Measurements from ENCODE around the gene IFNGR2. TPM values are rescaled to one million over a fixed set of nuclear protein-coding genes. Genes with fewer than 3 reads are reported as not detected.

Gene IFNGR2
- total and polyA plus RNA-seq, 2 of the 8 experiments (the other 6 are each of a cell fraction or from before 2014, with no cell fraction given) = 36.0 to 46.4 TPM

GRCh38 chr21:33388188-33388587, 15.0 kb upstream of the IFNGR2 start:
- DNase-seq (ENCODE audit: low read depth in 1 of 2, low spot score in 2 of 2) = no peak
- Histone ChIP-seq H3K23ac (ENCODE audit: insufficient read length) (no peak overlapping the region), H3K4me1 (replicated peaks in 1 of 4; ENCODE audit: control insufficient read depth in 3 of 4, insufficient read depth in 4 of 4, low read length in 3 of 4) (peaks cover 0 to 2% (median under 1%) of the 10 kb centered on the region in 4 experiments; a peak in 1 of 7 replicates), H3K4me3 (ENCODE audit: extremely low read depth in 1 of 4, insufficient read depth in 2 of 4, low read depth in 3 of 4, low read length in 4 of 4) (no peak overlapping the region), H2BK20ac (ENCODE audit: low read length) (no peak overlapping the region), H3K56ac (replicated peaks; ENCODE audit: insufficient read length, low read depth, low read length) (no peak overlapping the region), H3K79me1 (ENCODE audit: low read depth, low read length) (no peaks in the 10 kb centered on the region), H3K4me2 (ENCODE audit: insufficient read depth in 1 of 2, low read depth in 2 of 2, low read length in 2 of 2) (no peak overlapping the region), H3K18ac (ENCODE audit: extremely low read depth, low read length) (no peak overlapping the region), H4K8ac (ENCODE audit: extremely low read depth, insufficient read depth, low read length) (no peak overlapping the region), H2BK5ac (ENCODE audit: low read depth, low read length) (no peak overlapping the region), H2AFZ (ENCODE audit: low read length) (no peak overlapping the region), H3K27ac (ENCODE audit: low read depth, low read length) (no peak overlapping the region), H3K14ac (ENCODE audit: insufficient read length) (no peak overlapping the region), H4K91ac (replicated peaks; ENCODE audit: insufficient read length, low read length) (no peak overlapping the region), H2BK12ac (ENCODE audit: low read depth, low read length) (no peak overlapping the region), H3K36me3 (ENCODE audit: control insufficient read depth in 2 of 4, insufficient read depth in 4 of 4, low read length in 3 of 4) (no peaks in the 10 kb centered on the region), H3K4ac (replicated peaks; ENCODE audit: insufficient read length, low read depth, low read length) (no peak overlapping the region), H2BK120ac (replicated peaks; ENCODE audit: low read depth, low read length) (no peak overlapping the region), H4K5ac (ENCODE audit: insufficient read length, low read depth, low read length) (no peak overlapping the region), H3K79me2 (ENCODE audit: control insufficient read depth in 1 of 2, insufficient read depth in 2 of 2, low read length in 2 of 2) (no peaks in the 10 kb centered on the region), H3K23me2 (ENCODE audit: low read depth, low read length) (no peaks in the 10 kb centered on the region), H3K9ac (replicated peaks in 1 of 4; ENCODE audit: extremely low read depth in 1 of 4, low read depth in 3 of 4, low read length in 3 of 4) (no peak overlapping the region), H3K27me3 (replicated peaks in 1 of 4; ENCODE audit: control insufficient read depth in 3 of 4, extremely low read depth in 1 of 4, insufficient read depth in 3 of 4, low read length in 3 of 4) (no peaks in the 10 kb centered on the region; a peak in 1 of 7 replicates), H4K20me1 (replicated peaks in 1 of 2; ENCODE audit: control insufficient read depth in 1 of 2, insufficient read depth in 2 of 2, low read length in 2 of 2) (no peaks in the 10 kb centered on the region), H2AK5ac (ENCODE audit: low read depth, low read length) (no peak overlapping the region), H2BK15ac (ENCODE audit: low read length) (no peak overlapping the region), H3K9me3 (ENCODE audit: insufficient read depth in 2 of 2, low read depth in 1 of 2, low read length in 1 of 2) (no peaks in the 10 kb centered on the region)
- FAIRE-seq = no peak
- WGBS, 2 experiments (ENCODE audit: extremely low coverage in 1 of 2, insufficient coverage in 1 of 2, insufficient read length in 1 of 2, insufficient replicate concordance in 2 of 2, low coverage in 1 of 2, low lambda C conversion rate in 2 of 2, missing lambda C conversion rate in 1 of 2) = 88% methylated on average over 4 of the region's 4 CpGs; no CpG with 5 or more reads in 1 of the 2 experiments
- CTCF ChIA-PET (ENCODE audit: partially characterized antibody) = interaction anchor here (0.6 to 5.2 kb wide), 6 partner anchors 11 to 174 kb away, joined by 3 to 35 read pairs (median 10); no protein-coding TSS in a partner anchor
- POLR2A ChIA-PET (ENCODE audit: partially characterized antibody) = interaction anchor here (1.6 kb wide), 1 partner anchor 14 kb away, joined by 3 read pairs; no protein-coding TSS in a partner anchor
- TF ChIP-seq CBX5 (IDR thresholded peaks at IDR 0.05; ENCODE audit: low read depth, low read length) = no peak
- no peak for TF ChIP-seq GTF2F1 (IDR thresholded peaks at IDR 0.05; ENCODE audit: borderline replicate concordance, low read depth, low read length)
- no peak for TF ChIP-seq CHD1 (IDR thresholded peaks at IDR 0.05; ENCODE audit: low read depth, low read length)
- no peak for TF ChIP-seq SUZ12 (IDR thresholded peaks at IDR 0.05; ENCODE audit: low read length)
- no peak for TF ChIP-seq USF2 (IDR thresholded peaks at IDR 0.05; ENCODE audit: low read length)
- TF ChIP-seq, protein P1, sequence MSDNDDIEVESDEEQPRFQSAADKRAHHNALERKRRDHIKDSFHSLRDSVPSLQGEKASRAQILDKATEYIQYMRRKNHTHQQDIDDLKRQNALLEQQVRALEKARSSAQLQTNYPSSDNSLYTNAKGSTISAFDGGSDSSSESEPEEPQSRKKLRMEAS (IDR thresholded peaks at IDR 0.05) = no peak
- TF ChIP-seq TAF1 (IDR thresholded peaks at IDR 0.05; ENCODE audit: low read depth, low read length) = no peak
- TF ChIP-seq SIRT6 (IDR thresholded peaks at IDR 0.05; ENCODE audit: low read length) = no peak
- no peak for TF ChIP-seq SRF (IDR thresholded peaks at IDR 0.05; ENCODE audit: low read depth, low read length)
- no peak for TF ChIP-seq NANOG (IDR thresholded peaks at IDR 0.05; ENCODE audit: insufficient read depth, low read depth, low read length, poor library complexity, severe bottlenecking)
- no peak for TF ChIP-seq KDM5A (IDR thresholded peaks at IDR 0.05; ENCODE audit: low read length)
- TF ChIP-seq CEBPB (IDR thresholded peaks at IDR 0.05; ENCODE audit: low read depth, low read length) = no peak
- TF ChIP-seq CHD2 (IDR thresholded peaks at IDR 0.05; ENCODE audit: low read length) = no peak
- TF ChIP-seq BCL11A (IDR thresholded peaks at IDR 0.05; ENCODE audit: low read depth in 2 of 2, low read length in 2 of 2) = no peak
